ENCODE measurements around the gene CCDC146. TPM values are rescaled to one million over a fixed set of nuclear protein-coding genes. Genes with fewer than 3 reads are reported as not detected.

The CCDC146 gene
- polyA plus RNA-seq, 1 of the 3 experiments (the other 2 are of a cell fraction), result 2.7 TPM

GRCh38 chr7:77288676-77289320 lies 166.4 kb downstream of the CCDC146 start:
- H2AFZ ChIP-seq (ENCODE audit: low read depth), result no peak overlapping the region
- H3F3A ChIP-seq (replicated peaks; ENCODE audit: insufficient read depth), result no peaks in the 10 kb centered on the region
- H3K27ac ChIP-seq (ENCODE audit: low read depth in 2 of 2, low read length in 1 of 2), result no peak overlapping the region
- no peak overlapping the region for H3K4me2 ChIP-seq
- no peaks in the 10 kb centered on the region for H4K20me1 ChIP-seq (ENCODE audit: insufficient read depth)
- no peaks in the 10 kb centered on the region for H3K9me3 ChIP-seq
- H3K4me3 ChIP-seq (ENCODE audit: low read depth in 2 of 2, low read length in 1 of 2), result no peak overlapping the region
- H3K36me3 ChIP-seq (replicated peaks in 1 of 2; ENCODE audit: control insufficient read depth in 1 of 2, insufficient read depth in 2 of 2, low read length in 1 of 2), result no peaks in the 10 kb centered on the region
- POLR2A ChIA-PET, result no interaction called here
- CTCF ChIA-PET, result no interaction called here
- no peaks in the 10 kb centered on the region for H3K9me2 ChIP-seq
- peaks cover 0 to 11% of the 10 kb centered on the region in 2 experiments; a peak in 2 of 4 replicates for H3K4me1 ChIP-seq (ENCODE audit: control insufficient read depth in 1 of 2, insufficient read depth in 2 of 2, low read depth in 1 of 2, low read length in 1 of 2)
- TF ChIP-seq YY1 (IDR thresholded peaks at IDR 0.05; ENCODE audit: low read depth) (no peak), GATA2 (CRISPR knock-in tag; IDR thresholded peaks at IDR 0.05) (no peak), MAX (IDR thresholded peaks at IDR 0.05; ENCODE audit: low read depth) (no peak), RFX5 (IDR thresholded peaks at IDR 0.05; ENCODE audit: low read length) (no peak), RXRA (IDR thresholded peaks at IDR 0.05; ENCODE audit: borderline replicate concordance, low read depth) (no peak), GABPA (IDR thresholded peaks at IDR 0.05; ENCODE audit: low read depth) (no peak), PBX3 (IDR thresholded peaks at IDR 0.05) (no peak)
- no peak overlapping the region for H3K9ac ChIP-seq
- WGBS (ENCODE audit: low lambda C conversion rate), result 72% methylated on average over 7 of the region's 7 CpGs
- DNase-seq, result no peak
- no peaks in the 10 kb centered on the region for H3K79me2 ChIP-seq (ENCODE audit: insufficient read depth)
- no peaks in the 10 kb centered on the region for H3K27me3 ChIP-seq (ENCODE audit: insufficient read depth)

GRCh38 chr7:77289387-77289786 lies 167.0 kb downstream of the CCDC146 start:
- H3K4me2 ChIP-seq, result no peak overlapping the region
- ChIA-PET CTCF (no interaction called here), POLR2A (no interaction called here)
- TF ChIP-seq YY1 (IDR thresholded peaks at IDR 0.05; ENCODE audit: low read depth) (no peak), TAF1 (IDR thresholded peaks at IDR 0.05; ENCODE audit: borderline replicate concordance, low read depth, low read length) (no peak), FOSL2 (IDR thresholded peaks at IDR 0.05; ENCODE audit: borderline replicate concordance, low read depth) (no peak), EZH2phosphoT487 (IDR thresholded peaks at IDR 0.05; ENCODE audit: borderline replicate concordance, low read depth) (no peak), MAX (IDR thresholded peaks at IDR 0.05; ENCODE audit: low read depth) (no peak)
- 84% methylated on average over 3 of the region's 3 CpGs for WGBS (ENCODE audit: low lambda C conversion rate)
- no peak overlapping the region for H2AFZ ChIP-seq (ENCODE audit: low read depth)
- no peaks in the 10 kb centered on the region for H3K79me2 ChIP-seq (ENCODE audit: insufficient read depth)
- H3K4me3 ChIP-seq (ENCODE audit: low read depth in 2 of 2, low read length in 1 of 2), result no peak overlapping the region
- H4K20me1 ChIP-seq (ENCODE audit: insufficient read depth), result no peaks in the 10 kb centered on the region
- no peaks in the 10 kb centered on the region for H3K9me2 ChIP-seq
- H3K36me3 ChIP-seq (replicated peaks in 1 of 2; ENCODE audit: control insufficient read depth in 1 of 2, insufficient read depth in 2 of 2, low read length in 1 of 2), result no peaks in the 10 kb centered on the region
- H3K4me1 ChIP-seq (ENCODE audit: control insufficient read depth in 1 of 2, insufficient read depth in 2 of 2, low read depth in 1 of 2, low read length in 1 of 2), result peaks cover 0 to 6% of the 10 kb centered on the region in 2 experiments; a peak in 2 of 4 replicates
- H3K9ac ChIP-seq, result no peak overlapping the region
- H3K9me3 ChIP-seq, result no peaks in the 10 kb centered on the region
- no peak overlapping the region for H3K27ac ChIP-seq (ENCODE audit: low read depth in 2 of 2, low read length in 1 of 2)
- DNase-seq, result no peak
- no peaks in the 10 kb centered on the region for H3K27me3 ChIP-seq (ENCODE audit: insufficient read depth)
- H3F3A ChIP-seq (replicated peaks; ENCODE audit: insufficient read depth), result no peaks in the 10 kb centered on the region
